ENCODE results near the gene CEP70. TPM values are rescaled to one million over a fixed set of nuclear protein-coding genes. Genes with fewer than 3 reads are reported as not detected.

The CEP70 gene
- polyA plus RNA-seq, 3 donors, result 0.11 TPM; not detected in 2

DNA sequence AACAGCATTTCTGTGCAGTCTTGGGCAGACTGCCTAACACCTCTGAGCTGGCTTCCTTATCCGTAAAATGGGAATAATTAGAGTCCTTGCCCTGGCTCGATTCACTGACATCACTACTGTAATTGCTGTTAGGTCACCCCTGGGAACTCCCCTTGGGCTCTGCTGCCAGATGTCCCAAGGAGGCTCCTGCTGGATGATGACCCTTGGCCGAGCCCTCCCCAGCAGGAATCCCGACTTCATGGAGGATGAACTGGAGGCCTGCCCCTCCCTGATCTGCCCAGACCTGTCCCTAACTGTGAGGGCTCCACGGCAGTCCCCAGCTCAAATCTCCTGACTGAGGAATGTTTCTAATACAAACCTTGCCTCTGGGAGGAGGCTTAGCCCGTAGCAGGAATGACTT is 141.6 kb downstream of the CEP70 start:
- no peaks in the 10 kb centered on the region for H3K27me3 ChIP-seq (ENCODE audit: control insufficient read depth in 2 of 2, insufficient read depth in 2 of 2, low read length in 2 of 2)
- no peak for DNase-seq
- H3K9ac ChIP-seq (ENCODE audit: insufficient read depth, low read length, poor library complexity, severe bottlenecking), result no peak overlapping the region
- H3K9me3 ChIP-seq (replicated peaks in 1 of 2; ENCODE audit: control insufficient read depth in 1 of 2, insufficient read depth in 1 of 2, low read length in 2 of 2), result no peaks in the 10 kb centered on the region
- no peak overlapping the region for H3K4me2 ChIP-seq (replicated peaks; ENCODE audit: extremely low read depth, low read length, poor library complexity, severe bottlenecking)
- Mint-ChIP-seq H3K36me3 (no peaks in the 10 kb centered on the region), H3K9me3 (peaks cover 0 to 1% (median 0%) of the 10 kb centered on the region in 7 donors), H3K27me3 (ENCODE audit: low read depth in 3 of 3) (peaks cover 4 to 10% (median 4%) of the 10 kb centered on the region in 3 donors), H3K4me1 (peaks cover 3% of the 10 kb centered on the region), H3K27ac (no peak overlapping the region), H3K4me3 (no peak overlapping the region)
- no peaks in the 10 kb centered on the region for H3K4me1 ChIP-seq (ENCODE audit: control insufficient read depth in 1 of 2, insufficient read depth in 2 of 2, low read length in 2 of 2)
- 96% methylated on average over 4 of the region's 6 CpGs for WGBS (ENCODE audit: insufficient coverage)
- TF ChIP-seq CTCF (IDR thresholded peaks at IDR 0.05), result no peak
- H3K4me3 ChIP-seq (replicated peaks in 1 of 3; ENCODE audit: low read depth in 2 of 3, low read length in 3 of 3), result no peak overlapping the region
- no peak overlapping the region for H3K27ac ChIP-seq (ENCODE audit: low read depth in 1 of 2, low read length in 2 of 2)
- no peaks in the 10 kb centered on the region for H3K36me3 ChIP-seq (replicated peaks in 1 of 2; ENCODE audit: control insufficient read depth in 1 of 2, insufficient read depth in 2 of 2, low read length in 2 of 2)
- H4K20me1 ChIP-seq (ENCODE audit: insufficient read depth, low read length), result no peaks in the 10 kb centered on the region
- no peaks in the 10 kb centered on the region for H3K79me2 ChIP-seq (ENCODE audit: insufficient read depth, low read length)
- intact Hi-C loops (cut with micrococcal nuclease), result no loop called here
- no peak overlapping the region for H2AFZ ChIP-seq (ENCODE audit: insufficient read depth, low read depth, low read length, poor library complexity, severe bottlenecking)

DNA sequence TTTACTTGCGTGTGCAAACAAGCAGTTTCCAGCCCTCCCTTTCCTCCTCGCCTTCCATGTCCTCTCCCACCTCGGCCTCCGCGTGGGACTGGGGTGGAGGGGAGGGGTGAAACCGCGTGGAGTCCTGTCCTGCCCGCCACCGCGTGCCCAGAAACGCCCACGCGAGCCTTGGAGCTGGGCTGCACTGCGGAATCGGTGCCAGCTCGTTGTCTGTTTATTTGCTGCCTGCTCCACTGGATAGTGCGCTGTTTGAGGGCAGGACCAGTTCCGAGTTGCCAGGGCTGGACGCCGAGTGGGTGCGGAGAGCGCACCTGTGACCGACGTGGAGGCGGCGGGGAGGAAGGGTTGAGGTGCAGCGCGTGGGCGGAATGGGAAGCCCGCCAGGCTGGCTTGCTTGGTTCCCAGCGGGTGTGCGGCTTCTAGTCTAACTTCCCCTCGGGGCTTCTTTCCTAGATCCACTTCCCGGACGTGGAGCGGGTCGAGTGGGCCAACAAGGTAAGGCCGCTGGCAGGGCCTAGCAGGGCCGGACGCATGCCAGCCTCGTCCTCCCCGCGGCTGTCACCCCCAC is 142.4 kb downstream of the CEP70 start:
- Histone ChIP-seq H3K36me3 (replicated peaks in 1 of 2; ENCODE audit: control insufficient read depth in 1 of 2, insufficient read depth in 2 of 2, low read length in 2 of 2) (no peaks in the 10 kb centered on the region), H3K4me2 (replicated peaks; ENCODE audit: extremely low read depth, low read length, poor library complexity, severe bottlenecking) (no peak overlapping the region), H3K27ac (ENCODE audit: low read depth in 1 of 2, low read length in 2 of 2) (no peak overlapping the region), H2AFZ (ENCODE audit: insufficient read depth, low read depth, low read length, poor library complexity, severe bottlenecking) (no peak overlapping the region), H3K9ac (ENCODE audit: insufficient read depth, low read length, poor library complexity, severe bottlenecking) (no peak overlapping the region), H4K20me1 (ENCODE audit: insufficient read depth, low read length) (no peaks in the 10 kb centered on the region), H3K27me3 (ENCODE audit: control insufficient read depth in 2 of 2, insufficient read depth in 2 of 2, low read length in 2 of 2) (no peaks in the 10 kb centered on the region), H3K4me1 (ENCODE audit: control insufficient read depth in 1 of 2, insufficient read depth in 2 of 2, low read length in 2 of 2) (no peaks in the 10 kb centered on the region), H3K4me3 (replicated peaks in 1 of 3; ENCODE audit: low read depth in 2 of 3, low read length in 3 of 3) (no peak overlapping the region), H3K79me2 (ENCODE audit: insufficient read depth, low read length) (no peaks in the 10 kb centered on the region), H3K9me3 (replicated peaks in 1 of 2; ENCODE audit: control insufficient read depth in 1 of 2, insufficient read depth in 1 of 2, low read length in 2 of 2) (no peaks in the 10 kb centered on the region)
- no peak for TF ChIP-seq CTCF (IDR thresholded peaks at IDR 0.05)
- H3K27ac Mint-ChIP-seq, result no peak overlapping the region
- peaks cover 2 to 10% (median 4%) of the 10 kb centered on the region in 3 donors for H3K27me3 Mint-ChIP-seq (ENCODE audit: low read depth in 3 of 3)
- H3K36me3 Mint-ChIP-seq, result no peaks in the 10 kb centered on the region
- H3K4me1 Mint-ChIP-seq, result peaks cover 3% of the 10 kb centered on the region
- H3K4me3 Mint-ChIP-seq, result no peak overlapping the region
- DNase-seq, result no peak
- intact Hi-C loops (cut with micrococcal nuclease), result no loop called here
- H3K9me3 Mint-ChIP-seq, result peaks cover 0 to 1% (median 0%) of the 10 kb centered on the region in 7 donors
- 91% methylated on average over 37 of the region's 43 CpGs for WGBS (ENCODE audit: insufficient coverage)
